GM12801 (cell line): ENCODE measurements around the gene ST8SIA2.

Source experiments
- TF ChIP-seq, protein P1 (sequence below): IDR thresholded peaks from one replicate; pipeline ENCODE4 v1.5.1; 2011; ENCODE audit warnings: control low read depth; ENCODE audit not compliant: insufficient read length; ENCODE audit errors: extremely low read depth

Gene ST8SIA2

DNA sequence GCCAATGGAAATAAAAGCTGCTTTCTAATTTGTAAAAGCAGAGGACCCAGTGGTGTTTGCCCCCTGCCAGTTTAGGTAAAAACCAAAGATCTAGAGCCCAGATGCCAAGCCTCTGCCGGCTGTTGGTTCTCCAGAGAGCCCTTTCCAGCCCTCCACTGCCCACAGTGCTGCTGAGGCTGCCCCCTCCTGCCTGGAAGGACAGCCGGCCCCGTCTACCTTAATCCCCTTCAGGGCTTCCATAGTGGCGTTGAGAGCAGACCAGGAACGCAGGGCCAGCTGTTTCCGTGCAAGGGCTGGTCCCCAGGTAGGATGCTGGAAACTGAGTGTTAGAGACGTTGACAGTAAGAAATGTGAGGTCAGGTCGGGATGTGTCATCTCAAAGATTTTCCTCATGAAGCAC lies 6.9 kb downstream of the ST8SIA2 start:
- TF ChIP-seq, protein P1, sequence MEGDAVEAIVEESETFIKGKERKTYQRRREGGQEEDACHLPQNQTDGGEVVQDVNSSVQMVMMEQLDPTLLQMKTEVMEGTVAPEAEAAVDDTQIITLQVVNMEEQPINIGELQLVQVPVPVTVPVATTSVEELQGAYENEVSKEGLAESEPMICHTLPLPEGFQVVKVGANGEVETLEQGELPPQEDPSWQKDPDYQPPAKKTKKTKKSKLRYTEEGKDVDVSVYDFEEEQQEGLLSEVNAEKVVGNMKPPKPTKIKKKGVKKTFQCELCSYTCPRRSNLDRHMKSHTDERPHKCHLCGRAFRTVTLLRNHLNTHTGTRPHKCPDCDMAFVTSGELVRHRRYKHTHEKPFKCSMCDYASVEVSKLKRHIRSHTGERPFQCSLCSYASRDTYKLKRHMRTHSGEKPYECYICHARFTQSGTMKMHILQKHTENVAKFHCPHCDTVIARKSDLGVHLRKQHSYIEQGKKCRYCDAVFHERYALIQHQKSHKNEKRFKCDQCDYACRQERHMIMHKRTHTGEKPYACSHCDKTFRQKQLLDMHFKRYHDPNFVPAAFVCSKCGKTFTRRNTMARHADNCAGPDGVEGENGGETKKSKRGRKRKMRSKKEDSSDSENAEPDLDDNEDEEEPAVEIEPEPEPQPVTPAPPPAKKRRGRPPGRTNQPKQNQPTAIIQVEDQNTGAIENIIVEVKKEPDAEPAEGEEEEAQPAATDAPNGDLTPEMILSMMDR = no peak

DNA sequence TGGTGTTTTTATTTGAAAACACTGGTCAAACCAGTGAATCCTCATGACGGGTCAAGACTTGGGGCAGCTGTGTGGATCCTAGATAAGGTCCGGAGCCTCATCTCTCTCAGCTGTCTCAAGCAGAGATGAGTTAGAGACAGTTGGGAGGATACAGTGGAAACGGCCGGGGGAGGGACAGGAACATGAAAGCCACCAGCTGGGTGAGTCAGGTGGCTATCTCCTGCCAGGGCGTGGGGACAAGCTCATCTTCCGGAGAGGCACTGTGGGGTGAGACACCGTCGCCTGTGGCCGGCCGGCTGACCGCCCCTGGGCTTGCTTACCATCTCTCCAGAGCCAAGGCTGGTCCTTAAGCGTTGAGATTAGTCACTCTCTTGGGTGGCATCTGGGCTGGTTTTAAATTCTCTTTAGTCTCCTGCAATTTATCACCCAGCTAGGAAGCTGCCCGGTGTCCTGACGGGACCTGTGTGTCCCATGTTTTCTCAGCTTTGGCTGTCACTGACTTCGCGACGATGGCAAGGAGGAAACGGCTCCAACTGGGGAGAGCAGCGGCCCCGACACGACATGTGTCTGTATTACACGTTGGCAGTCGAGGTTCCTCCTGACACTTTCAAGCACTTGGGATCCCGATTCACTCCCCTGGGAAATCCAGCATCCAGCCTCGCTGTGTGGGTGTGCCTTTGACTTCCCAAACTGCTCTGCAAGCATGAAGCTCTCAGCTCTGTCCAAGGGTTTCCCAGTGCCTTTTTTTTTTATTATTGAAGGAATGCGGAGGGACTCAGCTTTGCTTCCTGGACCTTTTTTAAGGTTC lies 7.5 kb downstream of the ST8SIA2 start:
- TF ChIP-seq, protein P1 = no peak

DNA sequence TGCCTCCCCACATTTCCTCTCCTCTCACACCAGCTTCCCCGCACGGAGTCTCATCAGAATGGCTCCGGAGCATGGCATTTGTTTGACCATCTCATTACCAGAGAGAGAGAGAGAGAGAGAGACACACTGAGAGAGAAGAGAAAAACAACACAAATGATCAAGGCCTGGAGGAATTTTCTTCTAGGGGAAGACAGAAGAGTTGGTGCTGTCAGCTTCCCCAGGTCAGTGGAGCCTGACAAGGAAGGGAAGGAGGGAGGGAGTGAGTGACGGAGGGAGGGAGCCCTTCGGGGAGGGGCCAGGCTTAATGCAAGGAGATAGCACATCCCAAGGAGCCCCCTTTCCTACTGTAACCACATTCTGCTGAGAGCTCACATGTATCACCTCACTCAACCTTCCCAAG lies 9.1 kb downstream of the ST8SIA2 start:
- TF ChIP-seq, protein P1 = no peak

DNA sequence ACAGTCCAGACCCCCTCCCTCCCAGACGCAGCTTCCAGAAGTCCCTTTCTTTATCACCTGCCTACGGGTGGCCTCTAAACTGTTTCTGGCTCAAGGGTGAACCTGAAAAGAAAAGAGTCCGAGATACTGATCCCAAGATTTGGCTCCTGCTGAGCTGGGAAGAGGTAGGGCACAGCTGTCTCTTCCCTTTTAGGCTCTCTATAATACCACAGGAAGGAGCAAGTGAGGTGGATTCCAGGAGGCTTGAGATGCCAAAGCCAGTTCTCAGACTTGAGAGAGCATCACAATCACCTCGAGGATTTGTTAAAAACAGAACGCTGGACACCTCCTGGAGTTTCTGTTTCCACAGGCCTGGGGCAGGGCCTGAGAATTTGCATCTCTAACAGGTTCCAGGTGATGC lies 12.3 kb downstream of the ST8SIA2 start:
- TF ChIP-seq, protein P1 = no peak

DNA sequence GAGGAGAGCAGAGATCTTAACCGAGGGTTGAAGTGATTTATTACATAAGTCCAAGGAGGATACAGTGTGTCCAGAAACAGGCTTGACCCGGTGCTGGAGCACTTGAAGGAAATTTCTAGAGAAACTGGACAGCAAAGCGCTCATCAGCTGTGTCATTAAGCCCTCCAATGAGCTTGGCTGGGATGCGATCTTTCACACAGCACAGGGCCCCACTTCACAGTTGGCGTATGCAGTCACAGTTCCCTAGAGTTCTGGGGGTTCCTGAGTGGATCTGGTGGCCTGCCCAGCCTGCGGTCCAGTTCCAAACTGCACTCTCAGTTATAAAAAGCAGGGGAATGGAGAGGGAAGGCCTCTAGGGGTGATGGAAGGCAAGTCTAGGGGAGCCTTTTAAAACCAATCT lies 13.6 kb downstream of the ST8SIA2 start:
- TF ChIP-seq, protein P1 = no peak

DNA sequence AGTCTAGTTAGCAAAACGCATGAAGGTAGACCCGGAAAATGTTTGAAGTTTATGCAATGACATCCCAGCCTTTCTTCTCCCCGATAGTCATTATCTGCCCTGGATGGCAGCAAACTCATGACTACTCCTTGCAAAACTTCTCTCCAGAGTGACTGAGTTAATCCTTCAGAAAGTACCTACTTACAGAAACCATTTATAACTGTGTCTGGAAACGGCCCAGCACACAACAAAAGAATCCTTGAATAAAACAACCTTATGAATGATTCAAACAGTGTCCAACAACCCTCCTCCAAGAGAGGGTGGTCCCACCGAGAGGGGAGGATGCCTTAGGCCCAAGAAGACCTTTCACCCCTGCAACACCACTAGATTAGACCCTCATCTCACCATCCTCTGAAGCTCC lies 14.2 kb downstream of the ST8SIA2 start:
- TF ChIP-seq, protein P1 = no peak

DNA sequence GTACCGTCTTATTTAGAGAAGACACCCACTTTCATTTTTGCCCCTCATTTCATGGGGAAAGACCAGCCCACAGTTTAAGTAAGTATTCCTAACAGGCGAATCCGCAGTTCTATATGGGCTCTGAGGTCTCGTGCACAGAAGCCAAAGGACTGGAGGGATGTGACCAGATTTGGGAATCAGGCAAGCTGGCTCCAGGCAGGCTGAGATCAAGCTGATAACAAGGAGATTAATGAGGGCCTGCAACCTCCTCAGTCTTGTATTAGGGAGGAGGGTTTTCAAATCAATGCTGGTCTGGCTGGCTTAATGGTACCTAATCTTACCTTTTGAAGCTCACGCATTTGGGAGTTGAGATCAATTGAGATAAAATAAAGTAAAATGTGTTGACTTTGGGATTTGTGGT lies 15.3 kb downstream of the ST8SIA2 start:
- TF ChIP-seq, protein P1 = no peak
